Spinal cord (tissue), 4 donors: ENCODE measurements around the gene MYRIP. TPM values are rescaled to one million over a fixed set of nuclear protein-coding genes. Genes with fewer than 3 reads are reported as not detected.

Experiments
- polyA plus RNA-seq, 2 donors: library from polyadenylated mRNA; unstranded; fragments of 120-200 nt; gene quantifications; one replicate each; pipeline ENCODE4 v1.2.1, GENCODE V29; 2013; ENCODE audit not compliant: insufficient read length in 2 of 2
- small RNA-seq: library from RNA; depleted of rRNA; stranded (forward); fragments of <200 nt; gene quantifications from one replicate; pipeline ENCODE3, GENCODE V24; 2014; ENCODE audit warnings: low replicate concordance
- total RNA-seq, 2 donors: library from RNA; depleted of rRNA in 1 of 2; stranded (reverse); fragments of 120-200 nt in 1 of 2; fragments of >200 nt in 1 of 2; gene quantifications; one replicate each; pipeline versions ENCODE4 v1.2.3 to v1.2.4, GENCODE V29; 2013 to 2014

MYRIP gene
- total and polyA plus RNA-seq, 4 donors: 12.5 to 18.5 (median 15.0) TPM

Small RNA genes within 50 kb of the gene (small RNA-seq; reads per million reads assigned to genes)
- gene RF00264: not detected
- gene RN7SL411P: not detected
- gene RNU4-56P: not detected
